WTC11 (cell line): ENCODE data around the gene ZNF212.

Experiments
- ESRRA ChIP-seq: sonication (generic); formaldehyde crosslinking; IDR thresholded peaks from 2 replicates; pipeline ENCODE4 v1.8.1; 2022; ENCODE audit warnings: mild to moderate bottlenecking, missing genetic modification reagents, borderline replicate concordance
- IRF2 ChIP-seq: sonication (generic); formaldehyde crosslinking; IDR thresholded peaks from 2 replicates; pipeline ENCODE4 v1.8.0; 2022; ENCODE audit warnings: low read depth, missing genetic modification reagents, borderline replicate concordance
- MAX ChIP-seq: sonication (generic); formaldehyde crosslinking; IDR thresholded peaks from 2 replicates; pipeline ENCODE4 v1.8.0; 2022; ENCODE audit warnings: mild to moderate bottlenecking, missing genetic modification reagents
- TF ChIP-seq, protein P1 (sequence below): sonication (generic); formaldehyde crosslinking; IDR thresholded peaks from 2 replicates; pipeline ENCODE4 v1.8.1; 2022; ENCODE audit warnings: low read depth, missing genetic modification reagents, borderline replicate concordance
- TF ChIP-seq, protein P2 (sequence below): fragments of 200-600 bp; IDR thresholded peaks from 2 replicates; pipeline ENCODE4 v1.8.0; 2022; ENCODE audit warnings: antibody characterized with exemption
- TF ChIP-seq, protein P3 (sequence below): sonication (generic); formaldehyde crosslinking; IDR thresholded peaks from 2 replicates; pipeline ENCODE4 v1.8.0; 2023; ENCODE audit warnings: mild to moderate bottlenecking, missing genetic modification reagents

GRCh38 chr7:149207324-149208035 lies 32.0 kb upstream of the ZNF212 start:
- TF ChIP-seq, protein P1, sequence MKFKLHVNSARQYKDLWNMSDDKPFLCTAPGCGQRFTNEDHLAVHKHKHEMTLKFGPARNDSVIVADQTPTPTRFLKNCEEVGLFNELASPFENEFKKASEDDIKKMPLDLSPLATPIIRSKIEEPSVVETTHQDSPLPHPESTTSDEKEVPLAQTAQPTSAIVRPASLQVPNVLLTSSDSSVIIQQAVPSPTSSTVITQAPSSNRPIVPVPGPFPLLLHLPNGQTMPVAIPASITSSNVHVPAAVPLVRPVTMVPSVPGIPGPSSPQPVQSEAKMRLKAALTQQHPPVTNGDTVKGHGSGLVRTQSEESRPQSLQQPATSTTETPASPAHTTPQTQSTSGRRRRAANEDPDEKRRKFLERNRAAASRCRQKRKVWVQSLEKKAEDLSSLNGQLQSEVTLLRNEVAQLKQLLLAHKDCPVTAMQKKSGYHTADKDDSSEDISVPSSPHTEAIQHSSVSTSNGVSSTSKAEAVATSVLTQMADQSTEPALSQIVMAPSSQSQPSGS (CRISPR knock-in tag), result no peak
- TF ChIP-seq MAX (CRISPR knock-in tag), result no peak
- TF ChIP-seq, protein P2, sequence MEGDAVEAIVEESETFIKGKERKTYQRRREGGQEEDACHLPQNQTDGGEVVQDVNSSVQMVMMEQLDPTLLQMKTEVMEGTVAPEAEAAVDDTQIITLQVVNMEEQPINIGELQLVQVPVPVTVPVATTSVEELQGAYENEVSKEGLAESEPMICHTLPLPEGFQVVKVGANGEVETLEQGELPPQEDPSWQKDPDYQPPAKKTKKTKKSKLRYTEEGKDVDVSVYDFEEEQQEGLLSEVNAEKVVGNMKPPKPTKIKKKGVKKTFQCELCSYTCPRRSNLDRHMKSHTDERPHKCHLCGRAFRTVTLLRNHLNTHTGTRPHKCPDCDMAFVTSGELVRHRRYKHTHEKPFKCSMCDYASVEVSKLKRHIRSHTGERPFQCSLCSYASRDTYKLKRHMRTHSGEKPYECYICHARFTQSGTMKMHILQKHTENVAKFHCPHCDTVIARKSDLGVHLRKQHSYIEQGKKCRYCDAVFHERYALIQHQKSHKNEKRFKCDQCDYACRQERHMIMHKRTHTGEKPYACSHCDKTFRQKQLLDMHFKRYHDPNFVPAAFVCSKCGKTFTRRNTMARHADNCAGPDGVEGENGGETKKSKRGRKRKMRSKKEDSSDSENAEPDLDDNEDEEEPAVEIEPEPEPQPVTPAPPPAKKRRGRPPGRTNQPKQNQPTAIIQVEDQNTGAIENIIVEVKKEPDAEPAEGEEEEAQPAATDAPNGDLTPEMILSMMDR, result no peak
- TF ChIP-seq ESRRA (CRISPR knock-in tag), result no peak
- no peak for TF ChIP-seq IRF2 (CRISPR knock-in tag)
- TF ChIP-seq, protein P3, sequence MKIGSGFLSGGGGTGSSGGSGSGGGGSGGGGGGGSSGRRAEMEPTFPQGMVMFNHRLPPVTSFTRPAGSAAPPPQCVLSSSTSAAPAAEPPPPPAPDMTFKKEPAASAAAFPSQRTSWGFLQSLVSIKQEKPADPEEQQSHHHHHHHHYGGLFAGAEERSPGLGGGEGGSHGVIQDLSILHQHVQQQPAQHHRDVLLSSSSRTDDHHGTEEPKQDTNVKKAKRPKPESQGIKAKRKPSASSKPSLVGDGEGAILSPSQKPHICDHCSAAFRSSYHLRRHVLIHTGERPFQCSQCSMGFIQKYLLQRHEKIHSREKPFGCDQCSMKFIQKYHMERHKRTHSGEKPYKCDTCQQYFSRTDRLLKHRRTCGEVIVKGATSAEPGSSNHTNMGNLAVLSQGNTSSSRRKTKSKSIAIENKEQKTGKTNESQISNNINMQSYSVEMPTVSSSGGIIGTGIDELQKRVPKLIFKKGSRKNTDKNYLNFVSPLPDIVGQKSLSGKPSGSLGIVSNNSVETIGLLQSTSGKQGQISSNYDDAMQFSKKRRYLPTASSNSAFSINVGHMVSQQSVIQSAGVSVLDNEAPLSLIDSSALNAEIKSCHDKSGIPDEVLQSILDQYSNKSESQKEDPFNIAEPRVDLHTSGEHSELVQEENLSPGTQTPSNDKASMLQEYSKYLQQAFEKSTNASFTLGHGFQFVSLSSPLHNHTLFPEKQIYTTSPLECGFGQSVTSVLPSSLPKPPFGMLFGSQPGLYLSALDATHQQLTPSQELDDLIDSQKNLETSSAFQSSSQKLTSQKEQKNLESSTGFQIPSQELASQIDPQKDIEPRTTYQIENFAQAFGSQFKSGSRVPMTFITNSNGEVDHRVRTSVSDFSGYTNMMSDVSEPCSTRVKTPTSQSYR (CRISPR knock-in tag), result no peak
